Bladder microvascular endothelial cell (primary cell): ENCODE data around the gene ZNF10. TPM values are rescaled to one million over a fixed set of nuclear protein-coding genes. Genes with fewer than 3 reads are reported as not detected.

Source experiments
- total RNA-seq: library from RNA; depleted of rRNA; stranded (reverse); fragments of >200 nt; gene quantifications from 2 replicates; pipeline ENCODE4 v1.2.3, GENCODE V29; 2014

ZNF10 gene
- 3.4 and 9.0 TPM in 2 replicates for total RNA-seq

DNA sequence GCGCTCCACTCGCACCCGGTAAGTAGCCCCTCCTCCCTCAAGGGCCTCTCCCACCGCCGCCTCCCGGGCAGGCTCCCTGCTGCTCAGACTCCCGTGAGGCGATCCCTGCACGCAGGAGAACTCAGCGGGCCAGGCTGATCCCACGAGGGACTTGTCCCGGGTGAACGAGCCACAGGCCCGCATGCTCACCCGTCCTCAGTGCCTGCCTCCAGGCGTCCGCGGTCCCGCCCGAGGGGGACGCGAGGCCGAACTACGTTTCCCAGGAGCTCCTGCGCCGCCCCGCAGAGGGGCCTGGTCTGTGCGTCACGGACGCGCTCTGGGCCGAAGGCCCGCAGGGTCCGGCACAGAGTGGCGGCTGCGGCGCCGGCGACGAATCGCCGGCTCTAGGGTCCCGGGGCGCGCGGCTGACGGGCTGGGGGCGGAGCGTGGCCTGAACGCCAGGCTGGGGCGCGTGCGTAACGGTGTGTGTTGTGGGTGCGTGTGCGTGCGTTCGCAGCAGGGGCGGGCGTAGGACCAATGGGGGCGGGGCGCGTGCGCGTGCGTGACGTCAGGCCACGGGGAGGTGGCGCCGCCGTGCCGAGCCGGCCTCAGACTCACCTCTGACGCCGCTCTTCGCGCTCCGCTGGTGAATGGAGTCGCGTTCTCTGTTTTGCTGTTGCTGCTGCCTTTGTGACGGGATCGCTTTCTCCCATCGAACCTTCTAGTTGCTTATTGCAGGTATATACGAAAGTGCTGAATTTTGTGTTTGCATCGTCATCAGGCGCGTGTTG, at the start of gene ZNF10, which contains the start of gene ZNF891:
Gene ZNF10 (plus strand): TSS at position 590 of the 770 bp plus-strand sequence. CDS start 13,866 bp downstream, outside the sequence.
Gene ZNF891 (minus strand): TSS at position 237 of the 770 bp plus-strand sequence. CDS start 8,356 bp downstream, outside the sequence.

DNA sequence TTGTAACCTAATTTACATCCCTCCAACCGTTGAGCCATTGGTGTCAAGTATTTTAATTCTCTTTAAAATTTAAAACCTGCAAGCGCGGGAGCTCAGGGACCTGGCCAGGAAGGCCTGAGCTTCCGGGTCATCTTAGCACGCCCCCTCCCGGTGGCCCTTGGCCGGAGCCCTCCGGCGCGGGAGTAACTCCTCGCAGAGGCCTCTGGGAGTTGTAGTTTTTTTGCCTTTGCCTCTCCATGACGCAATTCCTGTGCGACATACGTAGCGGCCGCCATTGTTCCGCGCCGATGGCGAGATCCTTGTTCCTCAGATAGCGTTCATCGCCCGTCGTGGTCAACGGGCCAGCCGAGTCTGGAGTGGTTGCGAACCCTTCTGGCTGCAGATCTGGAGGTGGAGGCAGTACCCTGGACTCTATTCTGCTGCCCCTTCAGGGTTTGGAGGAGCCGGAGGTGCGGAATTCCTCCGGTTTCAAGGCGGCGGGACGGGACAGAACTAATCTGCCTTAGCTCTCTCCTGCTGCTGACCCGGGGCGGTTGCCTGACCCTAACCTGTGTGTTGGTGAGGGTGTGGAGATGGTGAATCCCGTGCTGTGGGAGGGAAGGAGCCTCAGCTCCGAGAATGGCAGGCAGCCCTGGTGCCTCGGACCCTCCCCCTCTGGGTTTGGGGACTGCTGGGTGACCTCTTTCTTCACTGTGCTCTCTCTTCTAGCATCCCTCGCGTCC, 51.0 kb downstream of the ZNF10 start, which contains the start of gene ZNF268:
Gene ZNF268 (plus strand): TSS at position 258 of the 722 bp plus-strand sequence. CDS start 503 bp downstream, outside the sequence.

Other genes with a start within 250 kb of the ZNF10 start
- 35.3 and 55.0 TPM in 2 replicates for gene CHFR, start 243.0 kb upstream of the ZNF10 start, total RNA-seq
- gene ZNF605, start 174.3 kb upstream of the ZNF10 start, total RNA-seq: 3.2 and 10.3 TPM in 2 replicates
- gene ZNF26, start 144.3 kb upstream of the ZNF10 start, total RNA-seq: 8.4 and 9.9 TPM in 2 replicates
- 11.7 and 38.3 TPM in 2 replicates for gene ZNF84, start 93.1 kb upstream of the ZNF10 start, total RNA-seq
- gene ZNF140, start 49.7 kb upstream of the ZNF10 start, total RNA-seq: 27.0 and 47.5 TPM in 2 replicates
- gene ZNF891, start 353 bp upstream of the ZNF10 start, total RNA-seq: 0.32 and 1.3 TPM in 2 replicates
- gene ZNF268, start 50.9 kb downstream of the ZNF10 start, total RNA-seq: 16.0 and 29.3 TPM in 2 replicates
- not detected in 2 replicates for gene ANHX, start 105.2 kb downstream of the ZNF10 start, total RNA-seq